ENCODE results near the gene ASTE1. TPM values are rescaled to one million over a fixed set of nuclear protein-coding genes. Genes with fewer than 3 reads are reported as not detected.

The ASTE1 gene
- total RNA-seq, 1 donor from 2014 or later, result 3.1 TPM

Other genes starting within 250 kb of the ASTE1 start
- 130 TPM for gene ATP2C1, start 132.7 kb downstream of the ASTE1 start, total RNA-seq (ENCODE audit: insufficient read depth, low replicate concordance)
- 33.5 TPM for gene NEK11, start 52 bp upstream of the ASTE1 start, total RNA-seq (ENCODE audit: insufficient read depth, low replicate concordance)